Neural progenitor cell (in vitro differentiated cells): Measurements from ENCODE around the gene SLC26A6.

Experiments used
- EZH2phosphoT487 ChIP-seq: fragments of 200-600 bp; sonication (generic); IDR thresholded peaks from 2 replicates; pipeline ENCODE4 v1.6.1; 2017; ENCODE audit warnings: antibody characterized with exemption
- TF ChIP-seq, protein P1 (sequence below): fragments of 200-600 bp; sonication (generic); IDR thresholded peaks from 2 replicates; pipeline ENCODE4 v1.5.1; 2017; ENCODE audit warnings: antibody characterized with exemption, mild to moderate bottlenecking

DNA sequence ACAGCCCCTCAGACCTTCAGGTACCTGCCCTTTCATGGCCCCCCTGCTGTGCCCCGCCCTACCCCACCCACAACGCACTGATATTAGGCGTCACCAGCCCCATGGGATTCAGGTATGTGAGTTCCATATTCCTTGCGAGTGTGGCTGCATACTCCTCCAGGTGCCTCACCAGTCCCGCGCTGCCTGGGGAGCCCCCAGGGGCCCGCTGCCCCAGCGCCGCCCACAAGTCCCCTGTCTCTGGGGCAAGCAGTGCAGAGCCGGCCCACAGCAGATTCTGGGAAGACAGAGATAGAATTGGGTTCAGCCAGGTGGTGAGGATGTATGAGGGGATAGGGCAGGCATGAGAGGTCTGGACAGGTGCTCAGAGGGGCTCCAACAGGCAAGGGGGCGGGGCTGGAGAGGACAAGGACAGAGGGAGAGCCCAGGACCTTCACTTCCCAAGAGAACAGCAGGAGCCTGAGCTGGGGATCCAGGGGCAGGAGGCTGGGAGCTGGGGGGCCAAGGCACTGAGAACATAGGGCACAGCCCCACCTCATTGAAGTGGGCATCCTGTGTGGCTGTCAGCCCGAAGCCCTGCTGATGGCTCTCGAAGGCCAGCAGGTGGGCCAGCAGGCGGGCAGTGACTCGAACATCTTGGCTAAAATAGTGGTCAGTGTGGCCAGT is 13.1 kb upstream of the SLC26A6 start:
- TF ChIP-seq, protein P1, sequence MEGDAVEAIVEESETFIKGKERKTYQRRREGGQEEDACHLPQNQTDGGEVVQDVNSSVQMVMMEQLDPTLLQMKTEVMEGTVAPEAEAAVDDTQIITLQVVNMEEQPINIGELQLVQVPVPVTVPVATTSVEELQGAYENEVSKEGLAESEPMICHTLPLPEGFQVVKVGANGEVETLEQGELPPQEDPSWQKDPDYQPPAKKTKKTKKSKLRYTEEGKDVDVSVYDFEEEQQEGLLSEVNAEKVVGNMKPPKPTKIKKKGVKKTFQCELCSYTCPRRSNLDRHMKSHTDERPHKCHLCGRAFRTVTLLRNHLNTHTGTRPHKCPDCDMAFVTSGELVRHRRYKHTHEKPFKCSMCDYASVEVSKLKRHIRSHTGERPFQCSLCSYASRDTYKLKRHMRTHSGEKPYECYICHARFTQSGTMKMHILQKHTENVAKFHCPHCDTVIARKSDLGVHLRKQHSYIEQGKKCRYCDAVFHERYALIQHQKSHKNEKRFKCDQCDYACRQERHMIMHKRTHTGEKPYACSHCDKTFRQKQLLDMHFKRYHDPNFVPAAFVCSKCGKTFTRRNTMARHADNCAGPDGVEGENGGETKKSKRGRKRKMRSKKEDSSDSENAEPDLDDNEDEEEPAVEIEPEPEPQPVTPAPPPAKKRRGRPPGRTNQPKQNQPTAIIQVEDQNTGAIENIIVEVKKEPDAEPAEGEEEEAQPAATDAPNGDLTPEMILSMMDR = no peak
- TF ChIP-seq EZH2phosphoT487 = no peak
